Brain pericyte (primary cell): ENCODE data around the gene LTBP4.
A peak's percentile ranks its signal among the peaks of the same experiment; 100 is the strongest.

Experiments
- DNase-seq: peaks from one replicate; pipeline ENCODE4 v3.0.0-alpha.2; 2012; ENCODE audit warnings: low read depth, low spot score

Gene LTBP4

GRCh38 chr19:40597329-40597838, 3.8 kb upstream of the LTBP4 start:
- DNase-seq: no peak

- DNase-seq: peak; percentile 81
These were observed 2.9 kb upstream of the LTBP4 start for GRCh38 chr19:40598121-40598917.

- no peak for DNase-seq
These were observed 2.3 kb upstream of the LTBP4 start for GRCh38 chr19:40598918-40599307.

- no peak for DNase-seq
These were observed 1.8 kb upstream of the LTBP4 start for GRCh38 chr19:40599331-40599901.

GRCh38 chr19:40599902-40600569, 1.1 kb upstream of the LTBP4 start:
- DNase-seq: no peak

GRCh38 chr19:40600570-40601133, 517 bp upstream of the LTBP4 start:
- DNase-seq: no peak

GRCh38 chr19:40603071-40603388, 1.9 kb downstream of the LTBP4 start:
- no peak for DNase-seq

GRCh38 chr19:40603389-40604170, 2.4 kb downstream of the LTBP4 start:
- peak; percentile 93 for DNase-seq

- no peak for DNase-seq
These were observed 3.0 kb downstream of the LTBP4 start for GRCh38 chr19:40604171-40604646.

GRCh38 chr19:40604647-40605215, 3.6 kb downstream of the LTBP4 start:
- no peak for DNase-seq

GRCh38 chr19:40605216-40605971, 4.2 kb downstream of the LTBP4 start:
- no peak for DNase-seq

- DNase-seq: no peak
These were observed 6.4 kb downstream of the LTBP4 start for GRCh38 chr19:40607311-40608239.

GRCh38 chr19:40608240-40608621, 7.1 kb downstream of the LTBP4 start:
- DNase-seq: no peak

- DNase-seq: no peak
These were observed 7.8 kb downstream of the LTBP4 start for GRCh38 chr19:40608957-40609356.

GRCh38 chr19:40609561-40610395, 8.6 kb downstream of the LTBP4 start:
- DNase-seq: no peak

GRCh38 chr19:40610396-40611064, 9.4 kb downstream of the LTBP4 start:
- DNase-seq: no peak

- no peak for DNase-seq
These were observed 9.9 kb downstream of the LTBP4 start for GRCh38 chr19:40611096-40611495.
